Raji (cell line): ENCODE results near the gene SND1.

Experiments
- POLR2A ChIP-seq: IDR thresholded peaks from 2 replicates; pipeline ENCODE4 v1.6.1; 2011; ENCODE audit warnings: low read depth, low read length, control low read depth; ENCODE audit not compliant: insufficient read depth

SND1 gene

GRCh38 chr7:128030654-128031611 is 378.9 kb downstream of the SND1 start, which contains the start of gene LRRC4:
Gene LRRC4 (minus strand): TSS chr7:128031437. CDS start chr7:128030640, 797 bp downstream.
- no peak for TF ChIP-seq POLR2A

GRCh38 chr7:128031901-128032604 is 380.1 kb downstream of the SND1 start:
- no peak for TF ChIP-seq POLR2A

GRCh38 chr7:128032605-128033235 is 380.7 kb downstream of the SND1 start:
- no peak for TF ChIP-seq POLR2A

GRCh38 chr7:128033246-128033645 is 381.3 kb downstream of the SND1 start:
- TF ChIP-seq POLR2A: no peak

- no peak for TF ChIP-seq POLR2A
Observed at GRCh38 chr7:128034825-128035224, 382.8 kb downstream of the SND1 start.

GRCh38 chr7:128035712-128036111 is 383.7 kb downstream of the SND1 start:
- TF ChIP-seq POLR2A: no peak

GRCh38 chr7:128036226-128036940 is 384.4 kb downstream of the SND1 start:
- no peak for TF ChIP-seq POLR2A

GRCh38 chr7:128037081-128037480 is 385.1 kb downstream of the SND1 start:
- TF ChIP-seq POLR2A: no peak

GRCh38 chr7:128037880-128038619 is 386.1 kb downstream of the SND1 start:
- TF ChIP-seq POLR2A: no peak

GRCh38 chr7:128039544-128039953 is 387.6 kb downstream of the SND1 start:
- no peak for TF ChIP-seq POLR2A

GRCh38 chr7:128040205-128040604 is 388.2 kb downstream of the SND1 start:
- TF ChIP-seq POLR2A: no peak

- TF ChIP-seq POLR2A: no peak
Observed at GRCh38 chr7:128041203-128041602, 389.2 kb downstream of the SND1 start.

GRCh38 chr7:128042012-128042411 is 390.0 kb downstream of the SND1 start:
- TF ChIP-seq POLR2A: no peak

GRCh38 chr7:128044064-128044463 is 392.1 kb downstream of the SND1 start:
- TF ChIP-seq POLR2A: no peak
